ENCODE results near the gene PAPPA.

Gene PAPPA

DNA sequence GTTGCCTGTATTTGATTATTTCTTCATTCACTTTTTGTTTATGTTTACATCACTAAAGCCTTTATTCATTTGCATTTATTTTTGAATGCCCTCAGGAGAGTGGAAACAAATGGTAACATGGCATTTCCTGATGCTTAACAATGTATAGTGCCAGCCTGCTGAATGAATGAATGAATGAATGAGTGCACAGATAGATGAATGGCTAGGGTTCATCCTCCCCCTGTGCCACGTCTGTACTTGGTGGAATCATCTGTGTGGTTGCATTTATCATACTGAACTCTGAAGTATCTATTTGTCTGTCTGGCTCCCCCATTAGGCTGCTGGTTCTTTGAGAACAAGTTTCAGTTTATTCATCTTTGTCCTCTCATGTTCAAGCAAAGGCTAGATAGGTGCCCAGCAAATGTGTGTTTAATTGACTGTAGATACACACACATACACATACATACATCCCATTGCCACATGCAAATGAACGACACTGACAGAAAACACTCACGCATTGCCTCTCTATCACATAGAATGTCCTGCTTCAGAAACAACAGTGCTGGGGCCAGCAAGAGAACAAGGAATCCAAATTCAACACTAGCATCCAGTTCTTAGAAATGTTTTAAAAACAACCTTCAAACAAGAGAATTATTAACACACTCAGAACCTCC is 150.4 kb downstream of the PAPPA start:
- no peak overlapping the region for H3K4me3 ChIP-seq (ENCODE audit: low read depth, low read length)

DNA sequence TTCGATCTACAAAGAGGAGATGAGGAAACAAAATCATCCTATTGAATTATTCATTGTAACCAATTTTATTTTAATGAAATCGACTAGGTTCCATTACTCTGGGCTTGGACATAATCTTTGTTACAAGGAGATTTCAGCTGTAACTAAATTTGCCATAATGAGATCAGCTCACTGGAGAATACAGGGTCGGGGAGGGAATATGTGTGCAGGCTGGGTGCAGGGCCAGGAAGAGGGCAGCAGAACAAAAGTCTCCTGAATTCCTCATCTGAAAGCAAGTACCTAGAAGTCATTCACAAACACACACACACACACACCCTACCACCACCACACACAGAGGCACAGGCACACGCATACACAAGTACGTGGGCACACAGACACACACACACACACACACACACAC is 151.2 kb downstream of the PAPPA start:
- H3K4me3 ChIP-seq (ENCODE audit: low read depth, low read length), result no peak overlapping the region

DNA sequence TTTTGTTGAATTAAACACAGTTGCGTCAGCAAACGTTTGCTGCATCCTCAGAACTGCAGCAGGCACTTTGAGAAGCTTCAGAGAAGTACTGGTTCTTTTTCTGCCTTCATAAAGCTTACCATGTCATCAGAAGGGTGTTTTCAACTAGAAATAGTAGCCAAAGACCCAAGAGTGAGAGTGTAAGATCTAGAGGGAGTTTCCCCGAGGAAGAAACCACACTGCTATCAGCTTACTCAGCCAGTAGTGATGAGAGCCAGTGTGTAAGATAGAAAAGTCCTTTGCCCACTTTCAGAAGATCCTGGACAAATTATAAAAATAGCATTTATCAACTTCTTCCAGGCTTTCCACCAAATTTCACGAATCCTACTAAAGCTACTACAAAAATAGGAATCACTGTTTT is 154.5 kb downstream of the PAPPA start:
- H3K4me3 ChIP-seq (ENCODE audit: low read depth, low read length), result no peak overlapping the region

DNA sequence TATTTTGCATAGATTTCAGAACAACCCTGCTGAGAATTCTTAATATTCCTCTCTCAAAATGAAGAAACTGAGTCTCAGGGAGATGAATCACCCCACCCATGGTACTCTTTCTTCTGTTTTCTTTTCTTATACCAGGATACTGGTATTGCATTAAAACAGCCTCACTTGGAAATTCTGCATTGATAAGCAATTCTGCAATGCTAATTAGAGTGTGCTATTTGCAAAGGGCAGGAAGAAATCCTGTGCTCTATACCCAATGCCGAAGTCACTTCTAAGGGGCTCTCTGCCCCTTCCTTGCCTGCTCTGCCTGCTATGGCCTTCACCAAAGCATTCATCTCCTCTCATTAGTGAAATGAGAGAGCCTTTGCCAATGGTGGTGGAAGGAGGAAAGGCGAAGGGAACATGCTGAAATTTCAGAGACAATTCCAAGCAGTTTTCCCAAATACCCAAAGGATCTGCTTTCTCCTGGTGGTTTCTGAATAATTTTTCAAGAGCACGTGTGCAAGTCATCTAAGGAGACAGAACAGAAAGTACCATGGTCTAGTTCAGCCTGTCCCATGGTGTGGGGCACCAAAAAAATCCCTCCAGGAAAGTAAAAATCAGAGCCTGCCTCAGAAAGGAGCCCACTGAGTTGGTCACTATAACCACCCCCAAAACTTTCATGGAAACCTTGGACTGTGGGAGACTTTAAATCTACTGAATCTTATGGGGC is 156.5 kb downstream of the PAPPA start:
- H3K4me3 ChIP-seq (ENCODE audit: low read depth, low read length), result no peak overlapping the region

DNA sequence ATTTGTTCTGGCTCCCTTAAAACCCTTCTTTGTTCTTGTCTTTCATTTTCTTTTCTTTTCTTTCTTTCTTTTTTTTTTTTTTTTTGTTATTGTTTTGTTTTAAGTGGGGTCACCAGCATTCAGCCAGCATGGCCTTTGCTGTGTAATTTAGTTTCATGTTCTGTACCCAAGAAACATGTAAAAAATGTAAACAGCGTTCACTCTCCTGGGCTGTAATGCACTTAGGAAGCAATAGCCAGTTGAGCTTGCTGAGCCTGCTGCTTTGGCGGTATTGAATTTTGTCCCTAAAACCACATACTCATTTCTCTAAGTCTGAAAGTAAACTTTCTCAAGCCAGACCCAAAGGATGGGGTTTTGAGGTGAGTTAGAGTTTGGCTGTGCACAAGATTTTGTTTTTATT is 158.6 kb downstream of the PAPPA start:
- no peak overlapping the region for H3K4me3 ChIP-seq (ENCODE audit: low read depth, low read length)

DNA sequence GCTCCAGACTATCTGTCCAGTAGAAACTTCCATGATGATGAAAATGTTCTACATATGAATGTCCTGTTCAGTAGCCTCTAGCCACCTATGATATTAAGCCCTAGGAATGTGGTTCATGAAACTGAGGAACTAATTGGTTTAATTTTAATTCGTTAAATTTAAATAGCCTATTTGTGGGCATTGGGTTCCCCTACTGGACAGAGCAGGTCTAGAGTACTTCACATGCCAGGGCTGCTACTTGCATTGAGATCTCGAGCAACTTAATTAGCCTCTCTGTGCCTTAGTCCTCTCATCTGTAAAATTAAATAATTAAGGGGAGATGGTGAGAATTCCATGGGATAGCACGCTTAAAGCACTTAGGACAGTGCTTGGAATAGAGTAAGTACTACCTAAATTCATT is 160.0 kb downstream of the PAPPA start:
- H3K4me3 ChIP-seq (ENCODE audit: low read depth, low read length), result no peak overlapping the region

DNA sequence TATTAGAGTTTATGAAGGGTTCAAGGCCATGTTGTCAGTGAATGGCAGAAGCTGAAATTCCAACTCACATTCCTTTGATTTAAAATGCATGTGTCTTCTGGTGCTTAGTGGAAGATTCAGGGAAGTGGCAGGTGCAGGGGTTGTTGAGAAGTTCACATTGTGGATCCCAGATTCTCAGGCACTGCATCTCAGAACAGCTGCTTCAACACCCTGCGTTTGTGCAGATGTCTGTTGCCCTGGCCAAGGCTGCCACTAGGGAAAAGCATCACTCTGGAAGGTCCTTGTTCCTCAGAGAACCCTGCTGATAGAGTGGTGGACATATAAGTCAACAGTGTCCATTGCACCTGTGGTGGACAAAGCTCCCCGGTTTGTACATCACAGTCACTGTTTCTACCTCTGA is 162.7 kb downstream of the PAPPA start:
- no peak overlapping the region for H3K4me3 ChIP-seq (ENCODE audit: low read depth, low read length)

DNA sequence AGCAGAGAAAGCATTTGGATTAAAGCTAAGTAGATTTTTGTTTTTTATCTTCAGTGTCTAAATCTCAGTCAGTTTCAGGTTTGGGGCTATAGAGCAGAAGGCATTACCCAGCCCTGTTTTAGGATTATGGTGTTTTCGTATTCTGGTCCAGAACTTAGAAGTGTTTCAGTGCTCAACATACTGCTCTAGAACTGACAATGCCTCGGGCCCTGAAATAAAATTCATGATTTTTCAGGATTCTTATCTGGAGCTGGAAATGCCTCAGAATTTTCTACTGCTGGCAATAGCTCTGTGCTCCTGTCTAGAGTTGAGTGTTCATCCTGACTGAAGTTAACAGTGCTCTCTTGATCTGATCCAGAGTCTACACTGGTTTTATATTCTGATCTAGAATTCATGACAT is 163.9 kb downstream of the PAPPA start:
- H3K4me3 ChIP-seq (ENCODE audit: low read depth, low read length), result no peak overlapping the region

DNA sequence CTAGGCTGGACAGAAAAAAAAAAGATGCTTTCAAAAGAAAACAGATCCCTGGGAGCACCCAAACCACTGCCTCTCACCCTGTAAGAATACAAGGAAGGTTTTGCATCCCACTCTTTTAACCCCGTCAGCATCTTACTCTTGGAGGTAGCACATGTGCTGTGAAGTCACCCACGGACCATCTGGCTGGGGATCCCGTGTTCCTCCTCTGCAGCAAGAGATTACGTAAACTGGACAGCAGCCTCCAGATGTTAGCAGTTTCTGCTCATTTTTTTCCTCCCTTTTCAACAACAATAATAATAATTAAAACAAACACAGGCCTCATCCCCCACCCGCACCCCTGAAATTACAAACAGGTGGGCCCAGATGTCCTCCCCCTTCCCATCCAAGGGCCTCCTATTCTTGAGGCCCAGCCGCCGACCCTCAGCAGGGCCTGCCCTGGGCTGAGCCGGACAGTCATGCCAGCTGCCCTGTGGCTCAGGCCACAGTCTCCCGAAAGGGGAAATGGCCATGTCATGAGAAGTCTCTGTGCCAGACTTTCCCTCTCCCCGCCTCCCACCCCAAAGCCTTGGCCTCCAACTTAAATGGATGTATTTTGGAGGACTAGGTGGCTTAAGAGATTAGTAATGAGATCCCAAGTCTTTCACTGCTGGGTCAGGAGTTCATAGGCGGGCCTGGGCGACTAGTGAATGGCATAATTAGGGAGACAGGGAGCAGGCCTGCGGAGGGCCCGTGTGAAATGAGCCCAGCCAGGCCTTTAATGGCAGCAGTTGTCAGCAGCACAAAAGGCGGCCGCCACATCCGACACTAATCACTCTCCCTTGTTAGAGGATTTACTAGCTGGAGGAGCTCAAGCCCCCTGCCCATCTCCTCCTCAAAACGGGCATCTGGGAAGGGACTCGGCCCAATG is 165.1 kb downstream of the PAPPA start:
- H3K4me3 ChIP-seq (ENCODE audit: low read depth, low read length), result no peak overlapping the region

DNA sequence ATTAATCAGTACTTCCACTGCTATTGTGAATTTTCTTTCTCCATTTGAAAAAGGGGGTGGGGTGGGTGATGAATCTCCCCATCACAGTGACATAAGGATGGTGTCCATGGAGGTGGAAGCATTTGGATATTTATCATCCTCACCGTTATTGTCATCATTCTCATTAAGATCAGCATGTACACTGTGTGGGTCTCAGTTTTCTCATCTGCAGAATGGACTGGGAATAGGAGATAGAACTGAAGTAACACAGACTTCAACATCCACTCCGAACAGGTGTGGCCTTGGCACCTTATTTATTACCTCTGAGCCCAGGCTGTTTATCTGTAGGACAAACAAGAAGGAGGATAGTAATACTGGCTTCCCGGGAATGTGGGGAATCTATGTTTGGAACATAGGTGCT is 165.9 kb downstream of the PAPPA start:
- no peak overlapping the region for H3K4me3 ChIP-seq (ENCODE audit: low read depth, low read length)

DNA sequence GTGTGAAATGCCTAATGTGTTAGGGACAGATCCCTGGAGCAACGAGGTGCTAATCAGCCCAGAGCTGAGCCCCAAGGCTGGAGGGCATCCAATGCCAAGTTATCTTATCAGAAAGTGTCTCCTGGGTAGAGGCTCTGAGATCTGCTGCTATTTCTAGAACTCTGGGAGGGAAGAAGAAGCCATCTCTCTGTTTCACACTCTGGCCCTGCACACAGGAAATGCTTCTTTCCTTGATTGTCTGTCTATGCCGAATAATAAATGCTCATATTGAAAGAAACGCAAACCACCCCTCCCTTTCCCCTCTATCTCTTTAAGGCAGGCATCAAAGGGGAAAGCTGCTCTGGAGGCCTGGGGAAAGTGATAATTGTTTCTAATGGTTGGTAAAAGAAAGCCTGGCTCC is 166.7 kb downstream of the PAPPA start:
- H3K4me3 ChIP-seq (ENCODE audit: low read depth, low read length), result no peak overlapping the region

DNA sequence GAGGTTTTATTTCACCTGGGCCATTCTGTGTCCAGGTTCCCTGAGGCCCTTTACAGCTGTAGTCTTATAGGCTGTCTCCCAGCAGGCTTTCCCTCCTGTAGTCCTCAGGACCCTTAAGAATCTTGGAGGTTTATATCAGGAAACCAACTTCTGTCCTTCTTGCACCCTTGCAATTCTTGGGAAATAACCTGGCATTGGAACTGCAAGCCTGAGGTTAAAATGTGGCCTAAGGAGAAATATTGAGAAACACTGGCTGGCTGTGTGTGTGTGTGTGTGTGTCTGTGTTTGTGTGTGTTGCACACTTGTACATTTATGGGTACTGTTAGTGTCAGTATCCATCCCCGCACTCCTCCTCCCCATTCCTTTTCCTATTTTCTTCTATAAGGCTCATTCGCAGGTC is 168.9 kb downstream of the PAPPA start:
- H3K4me3 ChIP-seq (ENCODE audit: low read depth, low read length), result no peak overlapping the region

DNA sequence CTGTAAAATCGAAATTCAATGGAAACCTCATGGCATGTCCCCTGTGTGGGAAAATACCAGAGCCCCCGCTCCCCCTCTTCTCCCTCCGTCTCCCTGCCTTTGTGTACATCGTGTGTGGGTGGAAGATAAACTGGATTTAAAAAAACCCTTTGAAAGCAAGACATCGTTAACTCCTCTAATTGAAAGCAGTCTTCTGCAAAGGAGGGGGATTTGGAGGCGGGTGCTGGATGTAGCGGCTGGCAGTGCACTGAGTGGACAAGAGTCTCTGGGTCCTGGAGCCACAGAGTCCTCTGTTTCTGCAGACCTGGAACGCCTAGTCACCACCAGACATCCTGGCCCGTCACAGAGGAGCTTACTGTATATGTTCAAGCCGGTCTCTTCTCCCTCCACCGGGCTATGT is 169.4 kb downstream of the PAPPA start:
- H3K4me3 ChIP-seq (ENCODE audit: low read depth, low read length), result no peak overlapping the region

DNA sequence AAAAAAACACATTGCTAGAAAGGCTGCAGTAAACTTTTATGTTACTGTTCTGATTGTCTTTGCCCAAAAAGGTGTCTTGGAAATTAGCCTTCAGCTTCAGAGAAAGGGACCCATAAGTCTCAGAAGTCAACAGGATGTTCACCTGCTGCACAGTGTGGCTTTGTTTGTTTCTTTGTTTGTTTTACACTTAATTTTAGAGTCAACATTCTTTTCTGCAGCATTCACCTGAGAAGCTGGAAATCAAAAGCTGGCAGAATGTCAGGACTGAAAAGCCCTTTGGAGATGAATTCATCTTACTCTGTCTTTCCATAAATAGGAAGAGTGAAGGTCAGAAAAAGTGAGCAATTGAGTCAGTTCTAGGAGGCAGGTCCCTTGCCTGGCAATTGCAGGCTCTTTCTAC is 170.0 kb downstream of the PAPPA start:
- H3K4me3 ChIP-seq (ENCODE audit: low read depth, low read length), result no peak overlapping the region

DNA sequence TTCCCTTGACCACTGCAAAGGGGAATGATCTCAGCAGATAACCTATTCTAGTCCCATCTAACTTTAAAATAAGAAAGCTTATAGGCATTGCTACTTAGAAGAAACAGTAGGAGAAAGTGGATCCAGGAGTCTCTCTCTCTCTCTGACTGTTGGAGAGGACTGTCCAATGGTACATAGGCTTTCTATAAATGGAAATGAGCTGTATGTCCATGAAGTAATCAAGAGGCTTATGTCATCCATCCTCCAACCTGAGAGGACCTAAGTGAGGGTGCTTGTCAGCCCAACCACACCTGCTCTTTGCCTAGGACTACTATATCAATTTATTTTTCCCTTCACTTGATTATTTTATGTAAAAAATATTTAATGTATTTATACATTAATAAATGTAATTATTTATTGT is 172.3 kb downstream of the PAPPA start:
- H3K4me3 ChIP-seq (ENCODE audit: low read depth, low read length), result no peak overlapping the region

DNA sequence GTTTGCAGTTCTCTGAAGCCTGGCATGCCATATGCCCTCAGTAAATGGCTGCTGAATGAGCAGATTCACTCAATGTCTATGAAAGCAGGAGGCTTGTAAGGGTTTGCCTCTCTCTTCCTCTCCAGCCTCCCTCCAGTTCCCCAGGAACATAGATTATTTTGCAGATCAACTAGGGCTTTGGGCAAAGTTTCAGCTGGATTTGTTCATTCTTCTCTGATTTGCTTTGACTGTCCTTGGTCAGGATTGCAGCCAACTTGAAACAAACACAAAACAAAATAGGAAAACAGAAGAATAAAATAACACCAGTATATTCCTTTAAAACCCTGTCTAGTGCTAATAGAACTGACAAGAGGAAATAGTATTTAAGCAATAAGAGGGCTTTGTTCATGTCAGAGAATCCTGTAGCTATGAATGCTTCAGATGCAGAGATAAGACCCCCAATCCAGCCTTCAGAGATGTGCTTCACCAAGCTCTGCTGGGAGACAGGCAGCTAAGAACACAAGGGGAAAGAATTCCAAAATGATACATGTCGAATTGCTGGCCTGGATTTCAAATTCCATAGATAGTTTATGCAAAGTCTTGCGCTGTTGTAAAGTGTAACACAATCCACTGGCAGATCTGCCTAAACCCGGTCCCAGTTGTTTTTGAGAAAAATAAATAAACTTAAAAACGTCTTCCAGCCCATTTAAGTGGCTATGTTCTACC is 174.3 kb downstream of the PAPPA start:
- H3K4me3 ChIP-seq (ENCODE audit: low read depth, low read length), result no peak overlapping the region

DNA sequence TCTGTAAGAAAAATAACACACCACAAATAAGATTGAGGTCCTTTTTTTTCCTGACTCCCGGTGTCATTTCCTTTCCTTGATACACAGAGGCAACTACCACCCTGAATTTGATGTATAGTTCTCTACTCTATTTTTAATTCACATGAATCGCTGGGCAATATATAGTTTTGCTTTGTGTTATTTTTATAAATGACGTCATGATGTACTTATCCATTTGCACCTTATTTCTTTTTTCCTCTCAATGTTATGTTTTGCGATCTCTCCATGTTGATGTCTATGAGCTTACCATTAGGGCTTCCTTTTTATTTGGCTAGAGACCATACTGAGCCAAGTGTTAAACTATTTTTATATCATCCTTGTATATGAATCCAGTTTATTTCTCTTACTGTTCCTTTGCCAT is 175.9 kb downstream of the PAPPA start:
- H3K4me3 ChIP-seq (ENCODE audit: low read depth, low read length), result no peak overlapping the region

DNA sequence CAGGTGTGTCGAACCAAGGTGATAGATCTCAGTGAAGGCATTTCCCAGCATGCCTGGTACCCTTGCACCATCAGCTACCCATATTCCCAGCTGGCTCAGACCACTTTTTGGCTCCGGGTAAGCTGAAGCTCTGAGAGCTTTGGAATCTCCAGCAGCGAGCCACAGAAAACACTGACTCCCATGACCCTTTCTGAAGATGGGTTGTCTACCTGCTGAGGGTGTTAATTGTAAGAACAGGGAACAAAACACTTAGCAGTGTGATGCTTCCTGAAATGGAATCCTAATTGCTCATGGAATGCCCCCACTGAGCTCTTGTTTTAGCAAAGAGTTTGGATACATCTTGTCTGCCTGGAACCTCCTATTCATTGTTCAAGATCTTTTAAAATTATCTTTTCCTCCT is 177.7 kb downstream of the PAPPA start:
- no peak overlapping the region for H3K4me3 ChIP-seq (ENCODE audit: low read depth, low read length)

DNA sequence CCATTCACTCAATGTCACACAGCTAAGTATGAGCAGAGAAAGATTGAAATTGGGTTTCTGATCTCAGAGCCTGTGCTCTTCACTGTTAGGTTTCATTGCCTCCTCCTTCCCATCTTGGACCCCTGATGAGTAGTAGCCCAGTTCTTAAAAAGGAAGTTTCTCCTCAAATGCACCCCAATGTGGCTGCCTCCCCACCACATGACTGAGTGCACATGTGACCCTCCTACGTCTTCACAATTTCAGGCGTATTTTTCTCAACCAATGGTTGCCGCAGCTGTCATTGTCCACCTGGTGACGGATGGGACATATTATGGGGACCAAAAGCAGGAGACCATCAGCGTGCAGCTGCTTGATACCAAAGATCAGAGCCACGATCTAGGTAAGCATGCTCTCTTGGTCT is 178.5 kb downstream of the PAPPA start:
- no peak overlapping the region for H3K4me3 ChIP-seq (ENCODE audit: low read depth, low read length)

DNA sequence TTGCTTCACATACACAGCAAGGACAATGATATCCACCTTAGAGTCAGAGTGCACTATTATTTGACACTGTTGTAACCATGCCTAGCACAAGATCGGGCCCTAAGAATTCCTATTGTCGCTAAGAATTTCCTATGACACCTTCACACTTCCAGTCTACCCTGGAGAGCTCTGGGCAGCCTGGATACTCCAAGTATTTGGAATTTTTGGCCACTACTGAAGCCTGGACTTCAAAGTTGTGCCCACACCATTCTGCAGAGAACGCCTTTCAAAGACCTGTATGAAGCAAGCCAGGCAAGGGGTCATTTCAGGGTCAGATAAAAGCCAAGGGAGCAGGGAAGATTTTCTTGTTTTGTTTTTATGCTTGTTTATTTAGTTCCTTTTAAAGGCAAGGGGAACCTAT is 179.7 kb downstream of the PAPPA start:
- H3K4me3 ChIP-seq (ENCODE audit: low read depth, low read length), result no peak overlapping the region

DNA sequence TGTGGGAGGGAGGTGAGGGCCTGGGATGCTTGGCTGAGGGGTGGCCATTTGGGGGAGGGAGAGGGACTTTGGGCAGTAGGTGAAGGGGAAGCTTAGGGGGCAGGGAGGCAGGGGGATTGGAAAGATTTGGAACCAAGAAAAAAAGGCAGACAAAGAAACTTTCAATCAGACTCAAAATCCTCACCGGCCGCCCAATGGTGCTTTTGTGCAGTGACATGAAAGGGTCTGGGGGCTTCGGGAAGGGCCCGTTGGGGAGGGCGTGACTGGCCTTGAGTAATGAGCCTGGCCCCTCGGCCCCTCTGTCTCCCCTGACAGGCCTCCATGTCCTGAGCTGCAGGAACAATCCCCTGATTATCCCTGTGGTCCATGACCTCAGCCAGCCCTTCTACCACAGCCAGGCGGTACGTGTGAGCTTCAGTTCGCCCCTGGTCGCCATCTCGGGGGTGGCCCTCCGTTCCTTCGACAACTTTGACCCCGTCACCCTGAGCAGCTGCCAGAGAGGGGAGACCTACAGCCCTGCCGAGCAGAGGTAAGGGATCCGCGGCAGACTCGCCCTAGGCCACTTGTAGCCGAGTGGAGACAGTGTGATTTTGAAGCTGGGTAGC is 181.1 kb downstream of the PAPPA start:
- H3K4me3 ChIP-seq (ENCODE audit: low read depth, low read length), result no peak overlapping the region

Data from iPS-11a (cell line).